Activated CD4-positive, alpha-beta T cell treated with anti-CD3 and anti-CD28 coated beads for 24 hours (primary cell): Measurements from ENCODE around the gene VEZF1.

Experiments
- DNase-seq, 2 donors: peaks; one replicate each; pipeline ENCODE4 v3.0.0-alpha.2; 2020; ENCODE audit warnings: low read depth in 2 of 2

VEZF1 gene

DNA sequence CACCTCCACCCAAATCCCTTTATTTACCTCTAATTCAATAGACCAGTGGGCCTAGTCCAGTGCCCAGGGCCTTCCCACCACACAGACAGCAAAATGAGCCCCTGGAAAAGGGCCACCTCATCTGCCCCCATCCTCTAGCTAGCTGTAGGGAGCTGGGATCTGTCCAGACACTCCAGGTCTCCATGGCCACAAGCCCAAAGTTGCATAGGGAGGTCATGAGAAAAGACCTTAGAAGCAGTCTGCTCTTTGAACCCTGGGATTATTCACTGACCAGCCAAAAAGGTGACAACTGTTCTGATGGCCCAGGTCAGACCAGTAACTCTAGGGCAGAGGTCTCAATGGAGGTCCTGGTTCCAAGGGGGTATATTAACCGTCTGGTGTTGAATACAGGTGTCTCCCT lies 34.8 kb downstream of the VEZF1 start:
- DNase-seq = no peak

DNA sequence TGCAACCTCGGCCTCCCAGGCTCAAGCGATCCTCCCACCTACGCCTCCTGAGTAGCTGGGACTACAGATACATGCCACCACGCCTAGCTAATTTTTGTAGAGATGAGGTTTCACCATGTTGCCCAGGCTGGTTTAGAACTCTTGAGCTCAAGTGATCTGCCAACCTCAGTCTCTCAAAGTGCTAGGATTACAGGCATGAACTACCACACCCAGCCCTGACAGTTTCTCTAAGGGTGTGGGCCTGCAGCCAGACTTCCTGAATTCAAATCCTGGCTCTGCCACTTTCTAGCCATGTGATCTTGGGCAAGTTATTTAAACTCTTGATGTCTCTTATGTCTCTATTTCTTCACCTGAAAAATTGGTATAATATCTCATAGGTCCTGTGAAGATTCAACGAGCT lies 38.4 kb downstream of the VEZF1 start:
- DNase-seq = no peak

DNA sequence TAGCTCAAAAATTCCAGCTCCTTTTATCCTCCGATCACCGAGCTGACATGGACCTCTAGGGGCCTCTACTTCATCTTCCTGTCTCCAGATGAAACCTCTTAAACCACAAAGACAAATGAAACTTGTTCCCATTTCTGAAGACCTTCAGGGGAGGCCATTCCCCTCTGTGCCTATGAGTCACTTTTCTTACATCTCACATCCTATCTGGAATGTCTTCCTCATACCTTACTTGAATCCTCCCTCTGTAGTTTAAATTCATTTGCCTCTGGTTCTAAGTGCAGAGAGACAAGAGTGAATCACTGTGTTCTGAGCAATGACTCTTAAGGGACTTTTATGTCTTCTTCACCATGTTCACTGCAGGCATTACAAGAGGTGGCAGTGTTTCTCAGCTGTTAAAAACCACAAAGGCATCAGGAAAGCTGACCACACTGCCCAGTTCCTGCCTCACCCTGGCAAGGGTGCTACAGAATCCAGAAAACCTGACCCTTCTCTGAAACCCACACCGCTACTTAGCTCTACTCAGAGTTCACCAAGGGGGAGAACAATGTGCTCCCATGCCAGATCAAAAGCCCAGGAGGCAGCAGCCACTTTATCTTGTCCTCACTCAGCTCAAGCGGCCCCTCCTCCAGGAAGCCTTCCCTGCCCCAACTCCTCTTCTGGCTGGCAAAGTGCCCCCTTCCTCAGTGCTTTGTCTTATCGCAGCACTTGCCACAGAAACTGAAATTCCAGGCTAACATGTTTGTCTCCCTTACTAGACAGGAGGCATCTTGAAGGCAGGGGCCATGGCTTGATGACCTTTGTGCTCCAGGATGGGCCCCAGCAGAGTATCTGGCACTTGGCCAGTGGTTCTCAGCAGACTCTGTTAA lies 39.3 kb downstream of the VEZF1 start:
- no peak for DNase-seq

DNA sequence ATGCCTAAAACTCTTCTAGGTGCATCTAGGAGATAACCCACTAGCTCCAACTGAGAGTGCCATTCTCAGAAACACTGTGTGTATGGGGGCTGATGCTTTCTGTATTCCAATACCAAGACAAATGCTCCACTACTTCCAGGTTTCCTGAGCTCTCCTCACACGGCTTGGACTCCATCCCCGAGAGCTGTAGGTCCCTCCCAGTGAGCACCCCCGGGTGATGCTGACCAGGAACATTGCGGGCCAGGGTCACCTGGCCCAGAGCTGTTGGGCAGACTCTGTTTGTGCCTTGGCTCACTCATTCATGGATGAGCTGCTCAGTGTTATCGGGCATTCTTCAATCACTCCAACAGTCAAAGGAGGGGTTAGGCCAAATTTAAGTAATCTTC lies 39.9 kb downstream of the VEZF1 start:
- no peak for DNase-seq

DNA sequence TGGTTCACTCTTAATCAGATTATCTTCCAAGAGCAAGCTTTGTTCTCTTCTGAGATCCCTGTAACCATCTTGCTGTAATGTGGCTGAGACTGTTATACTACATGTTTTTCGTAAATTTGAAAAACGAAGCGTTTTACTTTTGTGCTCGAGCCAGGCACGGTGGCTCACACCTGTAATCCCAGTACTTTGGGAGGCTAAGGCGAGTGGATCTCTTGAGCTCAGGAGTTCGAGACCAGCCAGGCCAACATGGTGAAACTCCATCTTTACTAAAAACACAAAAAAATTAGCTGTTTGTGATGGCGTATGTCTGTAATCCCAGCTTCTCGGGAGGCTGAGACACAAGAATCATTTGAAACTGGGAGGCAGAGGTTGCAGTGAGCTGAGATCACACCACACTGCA lies 40.7 kb downstream of the VEZF1 start:
- no peak for DNase-seq

DNA sequence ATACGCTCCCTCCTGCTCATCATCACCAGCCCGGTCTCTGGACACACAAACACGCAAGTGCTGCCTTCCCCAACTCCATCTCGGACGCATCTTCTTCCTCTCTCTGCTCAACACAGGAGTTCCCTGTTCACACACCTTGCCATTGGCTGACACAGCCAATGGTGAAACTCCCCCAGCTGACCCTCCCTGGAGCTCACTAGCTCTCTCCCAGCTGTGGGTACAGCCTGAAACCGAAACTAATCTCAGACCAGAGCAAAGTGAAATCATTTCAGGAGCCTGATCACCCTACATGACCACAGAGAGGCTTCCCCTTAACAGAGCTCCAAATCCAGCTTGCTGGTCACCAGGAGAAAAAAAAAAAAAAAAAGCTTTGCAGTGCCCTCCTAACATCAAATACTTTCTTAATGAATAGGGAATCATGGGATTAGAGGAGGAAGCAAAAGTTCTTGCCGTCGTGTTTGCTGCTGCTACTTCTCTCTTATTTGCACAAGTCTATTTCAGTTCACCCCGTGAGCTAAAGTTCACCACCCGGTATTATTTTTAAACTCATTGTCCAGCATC lies 41.2 kb downstream of the VEZF1 start:
- DNase-seq = no peak

DNA sequence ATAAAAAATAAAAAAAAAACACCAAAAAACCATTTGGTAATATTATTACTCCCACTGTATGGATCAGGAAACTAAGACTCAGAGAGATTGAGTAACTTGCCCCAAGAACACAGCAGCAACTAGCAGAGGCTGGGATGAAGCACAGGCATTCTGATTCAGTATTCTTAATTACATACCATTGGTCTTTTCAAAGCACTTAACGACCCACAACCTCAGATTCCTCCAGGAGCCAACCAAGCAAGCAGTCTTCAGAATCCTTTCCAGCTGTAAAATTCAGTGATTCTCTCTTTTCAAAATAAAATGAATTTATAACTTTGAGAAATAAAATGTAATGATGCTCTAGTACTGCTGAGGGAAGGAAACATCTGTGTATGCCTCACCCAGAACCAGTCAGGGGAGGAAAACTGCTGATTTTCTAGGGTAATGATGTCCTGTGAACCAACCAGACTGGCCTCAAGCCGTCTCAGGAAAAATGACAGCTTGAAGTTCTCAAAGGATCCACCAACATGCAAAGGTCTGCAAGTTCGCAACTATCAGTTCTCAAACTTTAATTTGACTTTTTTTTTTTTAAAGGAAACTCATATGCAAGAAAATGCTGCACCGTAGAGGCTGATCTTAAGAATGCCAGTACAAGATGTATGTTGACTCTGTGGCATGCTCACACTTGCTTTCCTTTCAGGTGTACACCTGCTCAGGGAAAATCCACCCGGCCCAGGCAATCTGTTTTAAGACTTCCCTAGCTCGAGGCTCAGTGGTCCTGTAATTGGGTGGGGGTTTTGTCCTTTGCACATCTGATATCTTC lies 41.9 kb downstream of the VEZF1 start:
- no peak for DNase-seq

DNA sequence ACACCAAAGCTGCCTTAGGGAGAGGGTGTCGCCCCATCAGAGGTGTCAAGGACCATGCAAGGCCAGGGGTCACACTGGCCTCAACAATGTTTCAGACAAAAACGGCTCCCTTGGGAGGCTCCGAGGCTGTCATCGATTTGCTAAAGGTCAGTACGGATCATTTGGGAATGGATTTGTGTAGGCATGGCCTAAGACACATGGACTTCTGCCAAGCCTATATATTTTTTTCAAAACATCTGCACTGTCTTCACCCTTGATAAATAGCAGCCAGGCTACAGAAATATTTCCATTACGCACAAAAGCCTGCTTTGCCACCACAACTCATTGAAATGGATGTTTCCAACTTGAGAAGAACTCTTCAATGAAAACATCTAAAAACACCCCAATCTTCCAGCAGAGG lies 43.1 kb downstream of the VEZF1 start:
- no peak for DNase-seq

DNA sequence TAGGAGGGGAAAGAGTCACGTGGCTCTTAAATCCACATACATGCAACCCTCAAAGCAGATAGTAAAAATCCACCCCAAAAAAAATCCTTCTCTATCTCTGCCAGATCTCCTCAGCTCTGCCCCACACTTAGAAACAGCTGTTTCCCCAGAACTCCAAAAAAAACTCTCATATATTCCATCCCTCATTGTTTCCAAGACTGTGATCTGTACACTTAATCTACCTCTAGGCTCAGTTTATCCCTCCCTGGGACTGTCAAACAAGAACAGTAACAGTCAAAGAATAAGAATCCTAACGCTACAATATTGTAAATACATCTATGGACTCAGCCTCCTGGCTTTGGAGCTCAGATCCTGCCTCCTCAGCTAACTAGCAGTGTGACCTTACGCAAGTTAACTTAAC lies 44.4 kb downstream of the VEZF1 start:
- DNase-seq = no peak

DNA sequence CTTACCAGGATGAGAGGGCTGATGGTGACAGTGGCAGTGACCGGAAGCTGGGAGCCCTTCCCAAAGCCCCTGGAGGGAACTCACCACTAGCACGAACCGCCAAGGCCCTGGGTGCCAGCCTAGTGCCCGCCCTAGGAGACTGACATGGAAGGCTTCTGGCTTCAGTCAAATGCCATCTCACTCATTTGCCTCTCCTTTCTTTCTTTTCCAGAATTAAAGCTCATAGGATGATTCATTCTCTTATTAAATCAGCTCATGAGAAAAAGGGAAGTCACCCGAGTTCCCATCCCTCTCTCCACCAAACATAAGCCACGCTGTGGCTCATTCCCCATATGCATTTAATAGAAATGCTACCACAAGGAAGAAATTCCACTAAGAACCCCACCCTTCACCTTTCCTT lies 44.9 kb downstream of the VEZF1 start:
- DNase-seq = no peak

DNA sequence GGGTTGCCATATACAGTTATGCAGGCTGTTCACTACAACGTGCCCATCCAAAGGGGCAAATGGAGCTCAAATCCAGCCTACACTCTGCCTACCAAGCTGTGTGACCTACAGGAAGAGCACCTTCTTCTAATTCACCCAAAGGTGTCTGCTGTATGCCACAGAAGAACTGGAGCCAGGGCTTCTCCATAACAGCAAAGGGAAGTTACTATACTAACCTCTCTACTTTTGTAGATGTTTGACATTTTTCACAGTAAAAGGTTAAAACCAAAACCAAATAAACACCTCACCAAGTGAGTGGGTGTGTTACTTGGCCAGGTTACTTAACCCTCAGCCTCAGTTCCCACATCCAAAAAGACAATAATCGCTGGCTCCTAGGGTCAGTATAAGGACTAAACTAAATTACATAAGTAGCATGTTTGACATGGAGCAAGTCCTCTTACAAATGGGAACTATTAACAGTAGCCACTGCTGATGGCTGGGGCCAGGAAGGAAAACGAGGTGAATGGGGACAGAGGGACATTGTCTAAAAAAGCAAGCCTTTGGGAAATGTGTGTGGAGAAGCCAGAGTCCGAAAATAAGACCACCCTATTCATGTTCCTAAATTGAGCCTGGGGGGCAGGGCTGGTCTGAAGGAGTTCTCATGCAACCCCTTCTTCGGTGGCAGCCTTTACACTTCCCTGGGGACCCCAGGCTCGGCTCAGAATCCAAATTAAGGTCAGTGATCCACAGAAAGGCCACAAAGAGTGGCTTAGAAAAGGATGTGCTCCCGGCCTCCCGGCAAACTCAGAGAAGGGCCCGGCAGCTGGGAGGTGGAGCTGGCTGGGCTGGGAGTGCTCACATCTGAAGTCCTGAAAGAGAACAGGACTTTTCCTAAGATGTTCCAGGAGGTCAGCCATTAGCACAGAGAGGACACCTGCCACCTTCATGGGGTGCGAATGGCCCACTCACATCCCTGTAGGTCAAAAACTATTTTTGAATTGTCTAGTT lies 46.4 kb downstream of the VEZF1 start:
- DNase-seq = no peak

DNA sequence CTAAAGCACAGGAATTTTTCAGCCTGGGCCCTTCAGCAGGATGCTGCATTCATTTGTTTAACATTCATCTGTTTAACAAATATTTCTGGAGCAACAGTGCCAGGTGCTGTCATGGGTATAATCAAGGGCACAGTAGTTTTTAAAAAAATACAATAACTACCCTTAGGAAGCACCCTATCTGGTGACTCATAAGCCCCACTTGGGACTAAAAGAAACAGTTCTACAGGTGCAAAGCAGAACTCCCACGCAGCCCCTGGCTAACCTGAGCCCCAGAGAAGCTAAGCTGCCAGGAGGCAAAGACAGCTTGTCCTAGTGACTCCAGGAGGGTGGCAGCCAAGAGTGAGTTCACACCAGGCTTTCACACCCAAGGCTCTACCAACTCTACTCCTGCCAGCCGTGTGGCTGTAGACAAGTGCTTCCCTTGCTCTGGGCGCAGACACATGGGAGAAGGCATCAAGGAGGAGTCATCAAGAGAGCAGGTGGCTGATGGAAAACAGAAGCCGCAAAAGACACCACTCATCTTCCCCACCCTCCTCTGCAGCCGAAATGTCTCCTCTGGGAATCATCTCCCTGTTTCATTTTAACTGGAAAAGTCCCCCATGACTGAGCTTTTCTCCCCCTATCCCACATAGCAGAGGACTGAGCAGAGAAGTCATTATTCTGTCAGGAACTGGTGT lies 47.3 kb downstream of the VEZF1 start:
- no peak for DNase-seq

DNA sequence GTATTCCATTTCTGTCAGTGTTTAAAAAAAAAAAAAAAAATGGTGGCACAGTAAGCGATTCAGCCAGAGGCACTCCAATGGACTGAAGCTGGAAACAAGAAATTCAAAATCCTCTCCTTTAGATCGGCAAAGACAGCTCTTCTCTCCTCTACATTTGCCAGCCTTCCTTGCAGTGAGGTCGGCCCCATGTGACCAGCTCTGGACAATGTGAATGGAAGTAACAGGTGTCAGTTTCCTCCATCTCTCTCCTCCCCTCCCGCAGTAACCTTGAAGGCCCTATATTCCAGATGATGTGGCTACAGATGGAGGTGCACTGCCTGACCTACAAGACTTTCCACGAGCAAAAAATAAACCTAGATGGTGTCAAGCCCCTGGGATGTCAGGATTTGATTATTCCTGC lies 47.8 kb downstream of the VEZF1 start:
- no peak for DNase-seq

DNA sequence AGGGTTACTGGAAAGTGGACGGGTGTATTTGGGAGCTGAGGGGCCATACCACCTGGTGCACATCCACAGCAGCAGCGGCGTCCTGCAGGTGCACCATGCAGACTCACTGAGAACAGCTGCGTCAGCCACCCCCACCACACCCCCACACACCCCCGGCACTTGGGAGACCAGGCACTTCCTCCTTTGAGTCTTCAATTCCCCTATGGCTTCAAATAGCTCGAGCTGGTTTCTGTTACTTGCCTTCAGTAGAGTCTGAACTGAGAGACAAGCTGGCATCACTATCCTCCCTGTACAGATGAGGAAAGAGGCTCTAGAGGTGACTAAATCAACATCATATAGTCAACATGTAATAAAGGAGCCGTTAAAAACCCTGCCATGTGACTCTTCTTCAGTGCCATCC lies 48.3 kb downstream of the VEZF1 start:
- DNase-seq = no peak

DNA sequence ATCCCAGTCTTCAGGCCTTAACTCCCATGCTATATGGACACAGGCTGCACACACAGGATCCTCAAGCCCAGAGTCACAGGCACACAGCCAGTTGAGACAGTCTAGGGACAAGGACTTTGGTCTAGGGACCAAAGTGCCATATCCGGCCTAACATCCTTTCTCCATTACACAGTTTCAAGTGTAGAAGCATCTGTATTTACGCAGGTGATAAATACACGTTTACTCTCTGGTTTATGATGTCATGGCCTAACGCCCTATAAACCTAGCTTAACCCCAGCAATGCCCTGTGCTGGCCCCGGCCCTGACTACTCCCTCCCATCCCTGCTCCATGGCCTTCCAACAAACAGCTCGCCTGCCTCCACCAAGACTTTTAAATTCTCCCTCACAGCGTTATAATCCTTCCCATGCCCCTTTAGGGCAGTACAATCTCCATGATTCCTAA lies 50.0 kb downstream of the VEZF1 start:
- no peak for DNase-seq

DNA sequence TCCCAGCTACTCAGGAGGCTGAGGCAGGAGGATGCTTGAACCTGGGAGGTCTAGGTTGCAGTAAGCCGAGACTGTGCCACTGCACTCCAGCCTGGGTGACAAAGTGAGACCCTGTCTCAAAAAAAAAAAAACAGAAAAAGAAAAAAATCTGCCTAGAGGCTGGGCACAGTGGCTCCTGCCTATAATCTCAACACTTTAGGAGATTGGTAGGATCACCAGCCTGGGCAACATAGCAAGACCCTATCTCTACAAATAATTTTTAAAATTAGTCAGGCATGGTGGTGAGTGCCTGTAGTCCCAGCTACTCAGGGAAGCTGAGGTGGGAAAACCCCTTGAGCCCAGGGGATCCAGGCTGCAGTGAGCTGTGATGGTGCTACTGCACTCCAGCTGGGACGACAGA lies 50.6 kb downstream of the VEZF1 start:
- no peak for DNase-seq

DNA sequence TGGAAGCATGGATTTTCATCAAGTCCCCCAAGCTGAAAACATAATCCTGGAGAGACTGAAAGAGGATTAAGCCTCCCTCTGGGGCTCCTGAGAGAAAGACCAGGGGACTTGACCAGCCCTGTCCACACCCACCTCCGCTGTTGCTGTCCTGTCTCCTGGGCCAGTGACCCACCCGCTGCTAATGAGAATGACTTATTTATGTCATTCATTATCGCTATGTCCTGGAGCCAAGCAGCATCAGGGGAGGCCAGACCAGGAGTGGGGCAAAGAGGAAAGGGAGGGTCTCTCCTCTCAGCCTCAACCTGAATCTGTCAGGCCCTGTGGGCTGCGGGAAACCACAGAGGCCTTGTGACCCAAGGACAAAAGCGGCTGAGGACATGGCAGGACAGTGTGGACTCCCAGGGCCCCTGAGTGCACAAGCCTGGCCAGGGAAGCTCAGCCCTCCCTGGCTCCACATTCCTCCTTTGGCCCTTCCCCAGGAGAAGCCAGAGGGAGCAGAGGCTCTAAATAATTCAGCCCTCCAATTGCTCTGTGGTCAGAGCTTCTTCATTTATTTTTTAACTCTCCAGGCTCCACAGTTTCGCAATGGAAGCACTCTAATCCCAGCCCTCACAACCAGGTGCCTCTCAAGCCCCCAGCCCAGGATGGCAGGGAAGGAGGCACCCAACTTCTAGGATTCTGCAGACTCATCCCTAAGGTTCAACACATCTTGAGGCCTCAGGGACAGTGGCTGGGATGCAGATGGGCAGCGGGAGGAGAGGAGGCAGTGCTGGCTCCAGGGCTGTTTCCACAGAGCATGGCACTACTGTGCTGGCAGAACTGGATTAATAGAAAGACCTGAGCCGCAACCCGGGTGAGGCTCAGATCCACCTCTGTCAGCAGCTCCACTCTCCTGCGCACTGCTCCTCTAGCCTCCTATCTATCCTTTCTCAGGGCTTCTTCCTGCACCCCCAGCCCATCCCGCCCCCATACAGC lies 51.9 kb downstream of the VEZF1 start:
- DNase-seq = no peak

DNA sequence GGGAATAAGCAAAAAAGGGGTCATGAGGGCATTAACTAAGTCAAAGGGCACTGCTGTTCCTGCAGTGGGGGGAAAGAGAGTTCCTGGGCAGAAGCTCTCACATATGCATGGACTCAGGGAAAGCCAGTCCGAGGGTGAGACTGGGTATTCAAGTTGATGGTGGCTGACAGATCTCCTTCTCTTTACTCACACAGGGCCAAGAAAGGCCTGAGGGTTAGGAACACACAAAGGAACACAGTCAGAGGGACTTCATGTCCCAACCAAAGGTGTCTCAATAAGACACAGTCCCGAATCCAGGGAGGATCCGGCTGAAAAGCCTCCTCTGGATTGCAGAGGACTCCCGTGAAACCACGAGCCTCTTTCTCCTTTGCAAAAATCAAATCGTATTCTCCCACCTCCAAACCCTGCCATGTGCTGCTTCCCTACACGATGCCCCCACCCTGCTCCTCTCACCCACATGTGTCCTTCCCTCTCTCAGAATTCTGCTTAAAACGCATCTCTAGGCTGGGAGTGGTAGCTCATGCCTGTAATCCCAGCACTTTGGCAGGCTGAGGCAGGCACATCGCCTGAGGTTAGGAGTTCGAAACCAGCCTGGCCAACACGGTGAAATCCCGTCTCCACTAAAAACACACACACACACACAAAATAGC lies 56.4 kb downstream of the VEZF1 start:
- DNase-seq = no peak

DNA sequence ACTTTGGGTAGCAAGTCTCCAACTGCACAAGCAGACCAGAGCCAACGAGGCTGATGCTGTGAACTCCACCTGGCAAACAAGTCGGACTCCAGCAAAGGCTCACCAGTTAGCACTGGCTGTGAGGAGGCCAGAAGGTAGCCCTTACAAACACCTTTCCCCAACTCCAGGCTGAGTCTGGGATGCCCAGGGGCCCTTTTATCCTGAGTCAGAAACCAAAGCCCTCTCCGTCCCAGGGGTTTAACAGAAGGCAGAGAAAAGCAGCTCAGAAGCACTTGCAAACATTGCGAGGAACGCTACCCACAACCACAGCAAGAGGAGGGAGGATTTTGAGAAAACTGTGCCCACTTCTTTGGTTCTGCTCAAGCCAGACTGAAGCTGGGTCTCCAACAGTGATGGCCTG lies 57.8 kb downstream of the VEZF1 start:
- DNase-seq = no peak
